ENCODE results near the gene CXCR6. TPM values are rescaled to one million over a fixed set of nuclear protein-coding genes. Genes with fewer than 3 reads are reported as not detected.

CXCR6 gene
- total RNA-seq, 1 experiment from 2014 or later, result not detected

- CTCF ChIA-PET, result interaction anchor here (1.0 to 2.3 kb wide), 3 partner anchors 40 to 458 kb away, joined by 3 to 14 read pairs (median 5); no protein-coding TSS in a partner anchor
- H3K9me3 Mint-ChIP-seq, result no peaks in the 10 kb centered on the region
- DNase-seq (ENCODE audit: low spot score) (no peak), ATAC-seq (no peak)
- H3K36me3 Mint-ChIP-seq, result peaks cover 46% of the 10 kb centered on the region
- no peak overlapping the region for H3K4me3 Mint-ChIP-seq
- no peaks in the 10 kb centered on the region for H3K27me3 Mint-ChIP-seq (ENCODE audit: low read depth)
- TF ChIP-seq PREB (CRISPR knock-in tag; IDR thresholded peaks at IDR 0.05; ENCODE audit: borderline replicate concordance) (no peak), FOXP4 (CRISPR knock-in tag; IDR thresholded peaks at IDR 0.05) (no peak), CREB1 (CRISPR knock-in tag; IDR thresholded peaks at IDR 0.05) (no peak), SMAD3 (CRISPR knock-in tag; IDR thresholded peaks at IDR 0.05; ENCODE audit: borderline replicate concordance) (no peak), KAT7 (CRISPR knock-in tag; IDR thresholded peaks at IDR 0.05; ENCODE audit: borderline replicate concordance) (no peak), ZNF138 (CRISPR knock-in tag; conservative IDR thresholded peaks at IDR 0.05) (no peak), ZNF532 (CRISPR knock-in tag; IDR thresholded peaks at IDR 0.05; ENCODE audit: borderline replicate concordance) (no peak), OVOL2 (CRISPR knock-in tag; IDR thresholded peaks at IDR 0.05; ENCODE audit: borderline replicate concordance) (no peak), NR1H2 (CRISPR knock-in tag; IDR thresholded peaks at IDR 0.05) (no peak), HMGA2 (CRISPR knock-in tag; IDR thresholded peaks at IDR 0.05) (no peak), ATF6 (CRISPR knock-in tag; IDR thresholded peaks at IDR 0.05) (no peak)
- TF ChIP-seq, protein P1, sequence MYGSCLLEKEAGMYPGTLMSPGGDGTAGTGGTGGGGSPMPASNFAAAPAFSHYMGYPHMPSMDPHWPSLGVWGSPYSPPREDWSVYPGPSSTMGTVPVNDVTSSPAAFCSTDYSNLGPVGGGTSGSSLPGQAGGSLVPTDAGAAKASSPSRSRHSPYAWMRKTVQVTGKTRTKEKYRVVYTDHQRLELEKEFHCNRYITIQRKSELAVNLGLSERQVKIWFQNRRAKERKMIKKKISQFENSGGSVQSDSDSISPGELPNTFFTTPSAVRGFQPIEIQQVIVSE (CRISPR knock-in tag; IDR thresholded peaks at IDR 0.05; ENCODE audit: borderline replicate concordance), result no peak
- H3K4me1 Mint-ChIP-seq, result no peaks in the 10 kb centered on the region
- POLR2A ChIA-PET, result no interaction called here
- H3K27ac Mint-ChIP-seq, result no peak overlapping the region
Measured at GRCh38 chr3:45969116-45969515, 25.9 kb downstream of the CXCR6 start.

- H3K27me3 Mint-ChIP-seq (ENCODE audit: low read depth), result no peaks in the 10 kb centered on the region
- H3K36me3 Mint-ChIP-seq, result peaks cover 44% of the 10 kb centered on the region
- DNase-seq (ENCODE audit: low spot score) (no peak), ATAC-seq (no peak)
- ChIA-PET POLR2A (no interaction called here), CTCF (interaction anchor here (1.0 kb wide), 1 partner anchor 41 kb away, joined by 3 read pairs; no protein-coding TSS in a partner anchor)
- H3K4me3 Mint-ChIP-seq, result no peak overlapping the region
- no peaks in the 10 kb centered on the region for H3K9me3 Mint-ChIP-seq
- no peaks in the 10 kb centered on the region for H3K4me1 Mint-ChIP-seq
- H3K27ac Mint-ChIP-seq, result no peak overlapping the region
- TF ChIP-seq, protein P2, sequence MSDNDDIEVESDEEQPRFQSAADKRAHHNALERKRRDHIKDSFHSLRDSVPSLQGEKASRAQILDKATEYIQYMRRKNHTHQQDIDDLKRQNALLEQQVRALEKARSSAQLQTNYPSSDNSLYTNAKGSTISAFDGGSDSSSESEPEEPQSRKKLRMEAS (CRISPR knock-in tag; IDR thresholded peaks at IDR 0.05), result no peak
- TF ChIP-seq SOX15 (CRISPR knock-in tag; IDR thresholded peaks at IDR 0.05) (no peak), IRF2 (CRISPR knock-in tag; IDR thresholded peaks at IDR 0.05; ENCODE audit: borderline replicate concordance, low read depth) (no peak), ZNF263 (CRISPR knock-in tag; IDR thresholded peaks at IDR 0.05; ENCODE audit: low read depth) (no peak), PRRX2 (CRISPR knock-in tag; IDR thresholded peaks at IDR 0.05) (no peak), ZNF281 (CRISPR knock-in tag; IDR thresholded peaks at IDR 0.05) (no peak), ELF4 (CRISPR knock-in tag; IDR thresholded peaks at IDR 0.05; ENCODE audit: low read depth) (no peak), ETV6 (CRISPR knock-in tag; IDR thresholded peaks at IDR 0.05) (no peak), ZNF121 (CRISPR knock-in tag; IDR thresholded peaks at IDR 0.05) (no peak)
- TF ChIP-seq, protein P3, sequence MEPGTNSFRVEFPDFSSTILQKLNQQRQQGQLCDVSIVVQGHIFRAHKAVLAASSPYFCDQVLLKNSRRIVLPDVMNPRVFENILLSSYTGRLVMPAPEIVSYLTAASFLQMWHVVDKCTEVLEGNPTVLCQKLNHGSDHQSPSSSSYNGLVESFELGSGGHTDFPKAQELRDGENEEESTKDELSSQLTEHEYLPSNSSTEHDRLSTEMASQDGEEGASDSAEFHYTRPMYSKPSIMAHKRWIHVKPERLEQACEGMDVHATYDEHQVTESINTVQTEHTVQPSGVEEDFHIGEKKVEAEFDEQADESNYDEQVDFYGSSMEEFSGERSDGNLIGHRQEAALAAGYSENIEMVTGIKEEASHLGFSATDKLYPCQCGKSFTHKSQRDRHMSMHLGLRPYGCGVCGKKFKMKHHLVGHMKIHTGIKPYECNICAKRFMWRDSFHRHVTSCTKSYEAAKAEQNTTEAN (CRISPR knock-in tag; IDR thresholded peaks at IDR 0.05), result no peak
Measured at GRCh38 chr3:45969953-45970352, 26.7 kb downstream of the CXCR6 start.

Measured in WTC11 (cell line).